B cell (primary cell): ENCODE measurements around the gene ALG3. TPM values are rescaled to one million over a fixed set of nuclear protein-coding genes. Genes with fewer than 3 reads are reported as not detected.
A peak's percentile ranks its signal among the peaks of the same experiment; 100 is the strongest.

Experiments
- ATAC-seq: fragments of 200-7000 bp; cut with Tn5 transposase; one replicate; pipeline ENCODE4 v1.10.0; 2021; ENCODE audit warnings: low read depth, mild to moderate bottlenecking, moderate number of reproducible peaks, moderate library complexity
- CTCF ChIA-PET: fragments of 350-600 bp; sonication (Branson Sonifier 250); formaldehyde crosslinking; loops from one replicate; lab custom pipeline; 2021; ENCODE audit warnings: antibody characterized with exemption, inconsistent platforms; lab: Charles Lee
- POLR2A ChIA-PET: fragments of 350-600 bp; sonication (Branson Sonifier 250); formaldehyde crosslinking; loops from one replicate; lab custom pipeline; 2021; ENCODE audit warnings: antibody characterized with exemption; lab: Charles Lee
- DNase-seq: peaks from one replicate; pipeline ENCODE4 v3.0.0; 2013
- H2AFZ ChIP-seq: 2 replicates; pipeline ENCODE4 v1.6.1; 2012; ENCODE audit warnings: mild to moderate bottlenecking, low read depth, low read length; ENCODE audit not compliant: insufficient read depth, poor library complexity, severe bottlenecking
- H3K27ac ChIP-seq, 2 donors: 1 replicate in 1 of 2; 2 replicates in 1 of 2; pipeline ENCODE4 v1.5.1; 2012 to 2013; ENCODE audit warnings: low read length in 2 of 2, mild to moderate bottlenecking in 2 of 2, moderate library complexity in 1 of 2
- H3K27me3 ChIP-seq, 4 experiments: fragments of 200-600 bp in 1 of 4; sonication (generic) in 1 of 4; replicated peaks in 1 of 4; 1 replicate in 2 of 4; 2 replicates in 2 of 4; pipeline versions ENCODE4 v1.6.1 to v1.7.0; 2013 to 2016; ENCODE audit warnings: low read length in 3 of 4, mild to moderate bottlenecking in 2 of 4, mixed read lengths in 1 of 4, moderate library complexity in 1 of 4; ENCODE audit not compliant: insufficient read depth in 4 of 4, control insufficient read depth in 3 of 4; ENCODE audit errors: control extremely low read depth in 1 of 4
- H3K36me3 ChIP-seq, 2 experiments: replicated peaks in 1 of 2; 1 replicate in 1 of 2; 2 replicates in 1 of 2; pipeline versions ENCODE4 v1.6.1 to v1.7.1; 2013; ENCODE audit warnings: low read length in 1 of 2; ENCODE audit not compliant: insufficient read depth in 2 of 2, control insufficient read depth in 1 of 2; ENCODE audit errors: control extremely low read depth in 1 of 2, extremely low read depth in 1 of 2
- H3K4me1 ChIP-seq, 2 donors: fragments of 200-600 bp in 1 of 2; sonication (generic) in 1 of 2; 1 replicate in 1 of 2; 2 replicates in 1 of 2; pipeline versions ENCODE4 v1.5.1 to v1.6.1; 2013 to 2017; ENCODE audit warnings: low read length in 2 of 2; ENCODE audit not compliant: control insufficient read depth in 2 of 2, insufficient read depth in 2 of 2
- H3K4me2 ChIP-seq: replicated peaks from 2 replicates; pipeline ENCODE3; 2012; ENCODE audit warnings: mild to moderate bottlenecking, low read depth, low read length; ENCODE audit not compliant: poor library complexity, severe bottlenecking
- H3K4me3 ChIP-seq, 5 experiments: fragments of 200-600 bp in 1 of 5; sonication (generic) in 1 of 5; 1 replicate in 3 of 5; 2 replicates in 2 of 5; pipeline versions ENCODE4 v1.5.1 to v1.7.0; 2011 to 2016; ENCODE audit warnings: low read length in 4 of 5, mild to moderate bottlenecking in 4 of 5, low read depth in 2 of 5, control low read depth in 1 of 5, moderate library complexity in 1 of 5; ENCODE audit not compliant: insufficient read depth in 1 of 5; ENCODE audit errors: control extremely low read depth in 1 of 5, extremely low read depth in 1 of 5
- H3K79me2 ChIP-seq: fragments of 200-600 bp; sonication (generic); one replicate; pipeline ENCODE4 v1.6.0; 2016; ENCODE audit warnings: low read length; ENCODE audit not compliant: control insufficient read depth, insufficient read depth
- H3K9ac ChIP-seq: fragments of 200-600 bp; sonication (generic); 2 replicates; pipeline ENCODE4 v1.6.1; 2017; ENCODE audit warnings: mild to moderate bottlenecking, low read length, moderate library complexity
- H3K9me3 ChIP-seq, 3 donors: one replicate each; pipeline versions ENCODE4 v1.6.1 to v1.7.1; 2013; ENCODE audit warnings: low read length in 2 of 3; ENCODE audit not compliant: control insufficient read depth in 2 of 3, insufficient read depth in 1 of 3; ENCODE audit errors: control extremely low read depth in 1 of 3
- H4K20me1 ChIP-seq: 2 replicates; pipeline ENCODE4 v1.6.0; 2012; ENCODE audit warnings: mild to moderate bottlenecking, low read length; ENCODE audit not compliant: insufficient read depth, control insufficient read depth, poor library complexity, severe bottlenecking
- H3K27ac Mint-ChIP-seq: one replicate; pipeline ENCODE4 v1.8.0; 2021; ENCODE audit warnings: mixed read lengths
- H3K27me3 Mint-ChIP-seq: one replicate; pipeline ENCODE4 v1.8.0; 2021; ENCODE audit warnings: mixed read lengths
- H3K4me1 Mint-ChIP-seq: one replicate; pipeline ENCODE4 v1.8.0; 2021; ENCODE audit warnings: mixed read lengths
- H3K4me3 Mint-ChIP-seq: one replicate; pipeline ENCODE4 v1.8.0; 2021; ENCODE audit warnings: mixed read lengths
- H3K9me3 Mint-ChIP-seq: one replicate; pipeline ENCODE4 v1.8.0; 2022; ENCODE audit warnings: mixed read lengths; ENCODE audit not compliant: insufficient read depth
- EZH2 ChIP-seq: IDR thresholded peaks from 2 replicates; pipeline ENCODE4 v1.6.1; 2012; ENCODE audit warnings: borderline replicate concordance, low read depth, mild to moderate bottlenecking, moderate library complexity, low read length; ENCODE audit not compliant: insufficient read depth, poor library complexity, severe bottlenecking
- WGBS: methylation state at CpG from one replicate; pipeline ENCODE4 v1.1.5; 2013; ENCODE audit warnings: missing lambda C conversion rate; ENCODE audit not compliant: insufficient coverage; 5-methylcytosine and 5-hydroxymethylcytosine counted together
- intact Hi-C: fragments of 100-400 bp; cut with micrococcal nuclease; formaldehyde crosslinking; loops from one replicate; pipeline ENCODE4 v1.10.0; 2022
- polyA plus RNA-seq: library from polyadenylated mRNA; depleted of rRNA; stranded (reverse); fragments of >200 nt; gene quantifications from 2 replicates; pipeline ENCODE4 v1.2.3, GENCODE V29; 2012
- total RNA-seq, 2 donors: library from RNA; stranded (reverse); fragments of 120-200 nt in 1 of 2; gene quantifications; 1 replicate in 1 of 2; 2 replicates in 1 of 2; pipeline versions ENCODE4 v1.2.3 to v1.2.4, GENCODE V29; 2013 to 2022
- TF ChIP-seq, protein P1 (sequence below): fragments of 200-600 bp; IDR thresholded peaks from one replicate; pipeline ENCODE4 v1.8.0; 2022; ENCODE audit warnings: antibody characterized with exemption, mild to moderate bottlenecking

The ALG3 gene
- total and polyA plus RNA-seq, 2 donors (not counting 1 experiment from before 2014, with no cell fraction given), result 36.1 to 38.6 TPM

DNA sequence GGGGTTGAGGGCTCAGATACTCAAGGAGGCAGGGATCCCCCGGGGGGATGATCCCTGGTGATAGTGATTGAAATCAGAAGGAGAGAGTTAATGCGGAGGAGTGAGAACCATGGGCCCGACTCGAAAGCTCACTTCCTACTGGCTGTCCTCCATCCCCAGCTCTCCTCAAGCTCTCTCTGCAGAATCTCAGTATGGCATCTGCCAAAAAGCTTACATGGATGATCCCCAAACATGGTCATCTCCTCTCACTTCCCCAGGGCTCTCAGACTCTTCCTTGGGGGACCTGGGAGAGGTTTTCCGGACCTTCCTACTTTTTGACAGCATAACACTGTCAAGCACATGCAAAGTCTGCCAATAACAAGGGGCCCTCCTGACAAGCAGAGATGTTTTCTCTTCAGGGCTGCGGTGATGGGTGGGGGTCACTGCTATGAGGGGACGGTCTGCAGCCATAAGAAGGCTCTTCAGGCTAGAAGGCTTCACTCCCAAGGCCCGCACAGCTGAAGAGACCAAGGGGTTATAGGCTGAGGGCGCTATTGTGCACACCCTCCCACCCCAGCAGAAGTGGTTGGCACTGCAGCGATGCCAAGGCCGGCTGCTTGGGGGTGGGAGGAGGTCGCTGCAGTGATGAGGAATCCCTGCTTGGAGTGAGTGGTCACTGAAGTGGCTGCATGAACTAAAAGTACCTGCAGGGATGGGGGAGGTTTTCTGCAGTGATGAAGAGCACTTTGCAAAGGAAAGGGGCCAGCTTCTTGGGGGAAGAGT lies 20.2 kb downstream of the ALG3 start:
- CTCF ChIA-PET, result interaction anchor here (0.8 to 3.4 kb wide), 30 partner anchors 8 to 344 kb away, joined by 3 to 23 read pairs (median 5); partner anchors contain the start of genes ABCC5, ABCF3, ALG3 and EEF1AKMT4
- Histone ChIP-seq H3K4me3 (peak overlapping the region in 3 of 5 experiments; percentile 59 to 74 (median 60)), H3K4me2 (peak overlapping the region; percentile 100), H4K20me1 (no peaks in the 10 kb centered on the region), H3K36me3 (no peaks in the 10 kb centered on the region), H2AFZ (peak overlapping the region; percentile 82), H3K27ac (no peak overlapping the region), H3K9ac (peak overlapping the region; percentile 72), H3K9me3 (peaks cover 0 to 3% (median 0%) of the 10 kb centered on the region in 3 donors), H3K27me3 (peaks cover 0 to 68% (median 38%) of the 10 kb centered on the region in 4 experiments), H3K4me1 (peaks cover 15 to 25% of the 10 kb centered on the region in 2 donors), H3K79me2 (no peaks in the 10 kb centered on the region)
- H3K27me3 Mint-ChIP-seq, result peaks cover 48% of the 10 kb centered on the region
- TF ChIP-seq EZH2, result no peak
- TF ChIP-seq, protein P1, sequence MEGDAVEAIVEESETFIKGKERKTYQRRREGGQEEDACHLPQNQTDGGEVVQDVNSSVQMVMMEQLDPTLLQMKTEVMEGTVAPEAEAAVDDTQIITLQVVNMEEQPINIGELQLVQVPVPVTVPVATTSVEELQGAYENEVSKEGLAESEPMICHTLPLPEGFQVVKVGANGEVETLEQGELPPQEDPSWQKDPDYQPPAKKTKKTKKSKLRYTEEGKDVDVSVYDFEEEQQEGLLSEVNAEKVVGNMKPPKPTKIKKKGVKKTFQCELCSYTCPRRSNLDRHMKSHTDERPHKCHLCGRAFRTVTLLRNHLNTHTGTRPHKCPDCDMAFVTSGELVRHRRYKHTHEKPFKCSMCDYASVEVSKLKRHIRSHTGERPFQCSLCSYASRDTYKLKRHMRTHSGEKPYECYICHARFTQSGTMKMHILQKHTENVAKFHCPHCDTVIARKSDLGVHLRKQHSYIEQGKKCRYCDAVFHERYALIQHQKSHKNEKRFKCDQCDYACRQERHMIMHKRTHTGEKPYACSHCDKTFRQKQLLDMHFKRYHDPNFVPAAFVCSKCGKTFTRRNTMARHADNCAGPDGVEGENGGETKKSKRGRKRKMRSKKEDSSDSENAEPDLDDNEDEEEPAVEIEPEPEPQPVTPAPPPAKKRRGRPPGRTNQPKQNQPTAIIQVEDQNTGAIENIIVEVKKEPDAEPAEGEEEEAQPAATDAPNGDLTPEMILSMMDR, result no peak
- intact Hi-C loops, result loop anchor here (1.0 to 5.0 kb wide), 5 partner anchors 42 to 344 kb away; partner anchors contain the start of genes ABCF3, AP2M1, EIF2B5 and PARL
- H3K27ac Mint-ChIP-seq, result no peak overlapping the region
- H3K4me1 Mint-ChIP-seq, result peaks cover 20% of the 10 kb centered on the region
- DNase-seq, result peak; percentile 26
- H3K4me3 Mint-ChIP-seq, result peak overlapping the region; percentile 82
- H3K9me3 Mint-ChIP-seq, result no peaks in the 10 kb centered on the region
- POLR2A ChIA-PET, result no interaction called here
- ATAC-seq, result no peak
- WGBS, result 50% methylated on average over 3 of the region's 12 CpGs
